ENCODE data around the gene TP53RK.

DNA sequence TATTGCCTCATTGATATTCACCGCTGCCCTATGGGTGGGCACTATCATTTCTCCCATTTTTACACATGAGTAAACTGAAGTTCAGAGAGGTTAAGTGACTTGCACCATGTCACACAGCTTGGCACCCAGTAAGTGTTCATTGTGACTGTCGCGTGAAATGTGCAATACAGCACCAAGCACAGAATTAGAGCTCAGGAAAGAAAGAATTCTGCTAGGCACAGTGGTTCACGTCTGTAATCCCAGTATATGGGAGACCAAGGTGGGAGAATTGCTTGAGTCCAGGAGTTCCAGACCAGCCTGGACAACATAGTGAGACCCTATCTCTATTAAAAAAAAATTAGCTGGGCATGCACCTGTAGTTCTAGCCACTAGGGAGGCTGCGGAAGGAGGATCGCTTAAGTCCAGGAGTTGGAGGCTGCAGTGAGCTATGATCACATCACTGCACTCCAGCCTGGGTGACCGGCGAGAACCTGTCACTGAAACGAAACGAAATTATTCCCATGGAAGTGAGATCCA, 38.6 kb downstream of the TP53RK start:
- no peak for TF ChIP-seq POLR2A (IDR thresholded peaks at IDR 0.05)
- TF ChIP-seq, protein P1, sequence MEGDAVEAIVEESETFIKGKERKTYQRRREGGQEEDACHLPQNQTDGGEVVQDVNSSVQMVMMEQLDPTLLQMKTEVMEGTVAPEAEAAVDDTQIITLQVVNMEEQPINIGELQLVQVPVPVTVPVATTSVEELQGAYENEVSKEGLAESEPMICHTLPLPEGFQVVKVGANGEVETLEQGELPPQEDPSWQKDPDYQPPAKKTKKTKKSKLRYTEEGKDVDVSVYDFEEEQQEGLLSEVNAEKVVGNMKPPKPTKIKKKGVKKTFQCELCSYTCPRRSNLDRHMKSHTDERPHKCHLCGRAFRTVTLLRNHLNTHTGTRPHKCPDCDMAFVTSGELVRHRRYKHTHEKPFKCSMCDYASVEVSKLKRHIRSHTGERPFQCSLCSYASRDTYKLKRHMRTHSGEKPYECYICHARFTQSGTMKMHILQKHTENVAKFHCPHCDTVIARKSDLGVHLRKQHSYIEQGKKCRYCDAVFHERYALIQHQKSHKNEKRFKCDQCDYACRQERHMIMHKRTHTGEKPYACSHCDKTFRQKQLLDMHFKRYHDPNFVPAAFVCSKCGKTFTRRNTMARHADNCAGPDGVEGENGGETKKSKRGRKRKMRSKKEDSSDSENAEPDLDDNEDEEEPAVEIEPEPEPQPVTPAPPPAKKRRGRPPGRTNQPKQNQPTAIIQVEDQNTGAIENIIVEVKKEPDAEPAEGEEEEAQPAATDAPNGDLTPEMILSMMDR (IDR thresholded peaks at IDR 0.05): no peak

Data from testis (tissue), 2 donors.